SK-N-SH (cell line): ENCODE measurements around the gene TAC4.

Source experiments
- CTCF ChIP-seq: fragments of 200-600 bp; sonication (generic); IDR thresholded peaks from 2 replicates; pipeline ENCODE4 v1.6.1; 2017; ENCODE audit warnings: antibody characterized with exemption, mild to moderate bottlenecking, moderate library complexity
- EZH2phosphoT487 ChIP-seq: fragments of 200-600 bp; sonication (generic); IDR thresholded peaks from 2 replicates; pipeline ENCODE4 v1.6.1; 2017; ENCODE audit warnings: low read depth, mixed run types, mild to moderate bottlenecking, antibody characterized with exemption, moderate library complexity, borderline replicate concordance
- GABPA ChIP-seq: IDR thresholded peaks from 2 replicates; pipeline ENCODE4 v1.4.0; 2012; ENCODE audit warnings: low read depth, mild to moderate bottlenecking
- GATA2 ChIP-seq: sonication (generic); formaldehyde crosslinking; IDR thresholded peaks from 2 replicates; pipeline ENCODE4 v1.5.0; 2020; ENCODE audit warnings: mild to moderate bottlenecking, missing genetic modification reagents
- MEF2A ChIP-seq: IDR thresholded peaks from 2 replicates; pipeline ENCODE4 v1.4.0; 2012; ENCODE audit warnings: low read depth, borderline replicate concordance
- MXI1 ChIP-seq: IDR thresholded peaks from 2 replicates; pipeline ENCODE4 v1.6.1; 2012; ENCODE audit warnings: mild to moderate bottlenecking, low read depth, low read length, improper control_type of control experiment
- POLR2AphosphoS5 ChIP-seq: IDR thresholded peaks from 2 replicates; pipeline ENCODE4 v1.6.1; 2012; ENCODE audit warnings: low read depth, low read length
- REST ChIP-seq: IDR thresholded peaks from 2 replicates; pipeline ENCODE4 v1.6.1; 2012; ENCODE audit warnings: mild to moderate bottlenecking, low read depth, low read length, moderate library complexity
- SMC3 ChIP-seq: IDR thresholded peaks from 2 replicates; pipeline ENCODE4 v1.6.1; 2012; ENCODE audit warnings: low read depth, low read length, improper control_type of control experiment
- TEAD4 ChIP-seq: IDR thresholded peaks from 2 replicates; pipeline ENCODE4 v1.4.0; 2012; ENCODE audit warnings: mild to moderate bottlenecking, borderline replicate concordance; ENCODE audit not compliant: insufficient read depth
- USF1 ChIP-seq: IDR thresholded peaks from 2 replicates; pipeline ENCODE4 v1.4.0; 2012; ENCODE audit warnings: low read depth, borderline replicate concordance
- USF2 ChIP-seq: fragments of 150-350 bp; IDR thresholded peaks from 2 replicates; pipeline ENCODE4 v1.6.1; 2017; ENCODE audit warnings: antibody characterized with exemption, low read length, low read depth, borderline replicate concordance
- TF ChIP-seq, protein P1 (sequence below): IDR thresholded peaks from 2 replicates; pipeline ENCODE4 v1.4.0; 2012; ENCODE audit warnings: low read depth
- TF ChIP-seq, protein P2 (sequence below): IDR thresholded peaks from 2 replicates; pipeline ENCODE4; 2012

- no peak for TF ChIP-seq MEF2A
- no peak for TF ChIP-seq USF2
- peak; percentile 58; the same call in 1 of the 2 replicates for TF ChIP-seq MXI1
- TF ChIP-seq USF1: no peak
- no peak for TF ChIP-seq SMC3
- TF ChIP-seq CTCF: no peak
- TF ChIP-seq REST: no peak
- no peak for TF ChIP-seq POLR2AphosphoS5
- TF ChIP-seq EZH2phosphoT487: no peak
- TF ChIP-seq, protein P1, sequence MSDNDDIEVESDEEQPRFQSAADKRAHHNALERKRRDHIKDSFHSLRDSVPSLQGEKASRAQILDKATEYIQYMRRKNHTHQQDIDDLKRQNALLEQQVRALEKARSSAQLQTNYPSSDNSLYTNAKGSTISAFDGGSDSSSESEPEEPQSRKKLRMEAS: no peak
- no peak for TF ChIP-seq GABPA
- TF ChIP-seq TEAD4: no peak
- TF ChIP-seq, protein P2, sequence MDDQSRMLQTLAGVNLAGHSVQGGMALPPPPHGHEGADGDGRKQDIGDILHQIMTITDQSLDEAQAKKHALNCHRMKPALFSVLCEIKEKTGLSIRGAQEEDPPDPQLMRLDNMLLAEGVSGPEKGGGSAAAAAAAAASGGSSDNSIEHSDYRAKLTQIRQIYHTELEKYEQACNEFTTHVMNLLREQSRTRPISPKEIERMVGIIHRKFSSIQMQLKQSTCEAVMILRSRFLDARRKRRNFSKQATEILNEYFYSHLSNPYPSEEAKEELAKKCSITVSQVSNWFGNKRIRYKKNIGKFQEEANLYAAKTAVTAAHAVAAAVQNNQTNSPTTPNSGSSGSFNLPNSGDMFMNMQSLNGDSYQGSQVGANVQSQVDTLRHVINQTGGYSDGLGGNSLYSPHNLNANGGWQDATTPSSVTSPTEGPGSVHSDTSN: no peak
- no peak for TF ChIP-seq GATA2 (CRISPR knock-in tag)
Observed at GRCh38 chr17:49853470-49854015, 5.7 kb upstream of the TAC4 start.
